ENCODE results near the gene CCL13. TPM values are rescaled to one million over a fixed set of nuclear protein-coding genes. Genes with fewer than 3 reads are reported as not detected.

The CCL13 gene
- total RNA-seq, 1 donor = not detected

GRCh38 chr17:34379868-34380267 is 23.6 kb downstream of the CCL13 start:
- DNase-seq (ENCODE audit: low read depth) = peak; percentile 37
- no peak for TF ChIP-seq CTCF (IDR thresholded peaks at IDR 0.05; ENCODE audit: insufficient read depth, low read length)
- no peak overlapping the region for H3K4me3 ChIP-seq (ENCODE audit: low read depth, low read length)

- peak; percentile 17 for DNase-seq (ENCODE audit: low read depth)
- no peak for TF ChIP-seq CTCF (IDR thresholded peaks at IDR 0.05; ENCODE audit: insufficient read depth, low read length)
- no peak overlapping the region for H3K4me3 ChIP-seq (ENCODE audit: low read depth, low read length)
These were observed 26.4 kb downstream of the CCL13 start for GRCh38 chr17:34382621-34383124.

- H3K4me3 ChIP-seq (ENCODE audit: low read depth, low read length) = no peak overlapping the region
- no peak for TF ChIP-seq CTCF (IDR thresholded peaks at IDR 0.05; ENCODE audit: insufficient read depth, low read length)
- no peak for DNase-seq (ENCODE audit: low read depth)
These were observed 26.9 kb downstream of the CCL13 start for GRCh38 chr17:34383216-34383615.

- H3K4me3 ChIP-seq (ENCODE audit: low read depth, low read length) = no peak overlapping the region
- no peak for TF ChIP-seq CTCF (IDR thresholded peaks at IDR 0.05; ENCODE audit: insufficient read depth, low read length)
- no peak for DNase-seq (ENCODE audit: low read depth)
These were observed 28.0 kb downstream of the CCL13 start for GRCh38 chr17:34384271-34384670.

- no peak for TF ChIP-seq CTCF (IDR thresholded peaks at IDR 0.05; ENCODE audit: insufficient read depth, low read length)
- H3K4me3 ChIP-seq (ENCODE audit: low read depth, low read length) = no peak overlapping the region
- DNase-seq (ENCODE audit: low read depth) = no peak
These were observed 28.7 kb downstream of the CCL13 start for GRCh38 chr17:34384822-34385605.

- no peak for DNase-seq (ENCODE audit: low read depth)
- no peak overlapping the region for H3K4me3 ChIP-seq (ENCODE audit: low read depth, low read length)
- no peak for TF ChIP-seq CTCF (IDR thresholded peaks at IDR 0.05; ENCODE audit: insufficient read depth, low read length)
These were observed 30.0 kb downstream of the CCL13 start for GRCh38 chr17:34386343-34386696.
